DMS 273 (cell line): ENCODE measurements around the gene RTN1.

Experiments used
- DNase-seq: peaks from one replicate; lab custom pipeline; 2025; ENCODE audit not compliant: unreplicated experiment; lab: John Stamatoyannopoulos, UW

The RTN1 gene

DNA sequence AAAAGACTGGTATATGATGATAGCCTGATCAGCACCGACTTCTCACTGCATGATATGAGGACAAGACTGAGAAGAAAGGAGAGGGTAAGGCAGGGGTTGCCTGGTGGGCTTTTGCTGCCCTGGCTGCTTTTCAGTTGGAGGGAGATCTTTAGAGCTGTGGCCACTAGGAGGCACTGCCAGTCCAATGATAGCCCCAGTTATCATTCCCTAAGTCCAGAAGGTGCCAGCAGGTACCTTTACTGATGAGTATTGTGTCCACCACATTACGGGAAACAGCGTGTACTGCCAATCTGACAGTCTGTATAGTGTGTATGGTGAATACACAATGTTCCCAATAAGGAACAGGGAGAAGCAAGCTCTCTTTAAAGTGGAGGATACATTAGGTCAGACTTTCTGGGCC is 238.2 kb downstream of the RTN1 start:
- peak; percentile 78 for DNase-seq

DNA sequence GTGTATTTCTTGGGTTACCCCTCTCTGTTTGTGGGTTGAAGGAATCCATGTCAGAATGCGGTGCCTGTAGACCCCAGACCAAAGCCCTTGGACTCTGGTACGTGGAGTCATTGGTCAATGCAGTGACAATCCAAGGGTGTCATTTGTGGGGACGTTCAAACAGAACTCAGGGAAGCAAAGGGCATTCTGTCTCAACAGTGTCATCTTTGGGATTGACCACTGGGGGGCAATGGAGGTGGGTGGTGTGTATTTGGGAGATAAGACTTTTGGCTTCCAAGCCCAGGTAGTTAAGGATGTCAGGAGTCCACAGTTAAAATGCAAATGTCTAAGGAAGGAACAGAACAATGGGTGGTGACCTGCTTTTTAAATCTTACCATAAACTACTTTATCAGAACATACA is 239.3 kb downstream of the RTN1 start:
- DNase-seq, result peak; percentile 76

DNA sequence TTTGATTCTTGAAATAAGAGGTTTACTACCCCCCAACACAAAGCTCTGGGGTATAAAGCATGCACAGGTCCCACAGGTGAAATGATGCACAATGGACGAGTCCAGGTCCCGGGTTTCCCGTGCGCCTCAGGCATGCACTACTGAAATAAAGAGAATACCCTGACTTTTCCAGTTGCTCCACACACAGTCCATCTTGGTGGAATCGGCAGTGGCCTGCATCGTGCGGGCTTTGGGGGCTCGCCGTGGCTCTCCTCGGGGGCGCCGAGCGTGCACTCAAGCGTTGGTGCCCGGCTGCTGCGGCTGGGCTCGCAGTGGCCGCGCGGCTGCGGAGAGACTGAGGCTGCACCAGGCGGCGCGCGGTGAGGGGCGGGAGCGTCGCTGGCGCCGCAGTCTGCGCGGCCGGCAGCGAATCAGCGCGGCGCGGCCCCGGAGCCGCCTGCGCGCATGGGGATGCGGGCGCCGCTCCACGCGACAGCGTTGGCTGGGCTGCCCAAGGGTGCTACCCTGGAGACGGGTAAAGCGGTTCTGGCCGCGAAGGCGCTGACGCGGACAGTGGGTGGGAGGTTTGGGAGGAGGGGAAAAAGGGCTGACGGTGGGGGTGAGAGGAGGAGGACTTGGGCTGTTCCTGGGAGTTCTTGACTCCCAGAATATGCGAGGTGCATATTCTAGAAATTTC is 240.2 kb downstream of the RTN1 start:
- peak; percentile 88 for DNase-seq

DNA sequence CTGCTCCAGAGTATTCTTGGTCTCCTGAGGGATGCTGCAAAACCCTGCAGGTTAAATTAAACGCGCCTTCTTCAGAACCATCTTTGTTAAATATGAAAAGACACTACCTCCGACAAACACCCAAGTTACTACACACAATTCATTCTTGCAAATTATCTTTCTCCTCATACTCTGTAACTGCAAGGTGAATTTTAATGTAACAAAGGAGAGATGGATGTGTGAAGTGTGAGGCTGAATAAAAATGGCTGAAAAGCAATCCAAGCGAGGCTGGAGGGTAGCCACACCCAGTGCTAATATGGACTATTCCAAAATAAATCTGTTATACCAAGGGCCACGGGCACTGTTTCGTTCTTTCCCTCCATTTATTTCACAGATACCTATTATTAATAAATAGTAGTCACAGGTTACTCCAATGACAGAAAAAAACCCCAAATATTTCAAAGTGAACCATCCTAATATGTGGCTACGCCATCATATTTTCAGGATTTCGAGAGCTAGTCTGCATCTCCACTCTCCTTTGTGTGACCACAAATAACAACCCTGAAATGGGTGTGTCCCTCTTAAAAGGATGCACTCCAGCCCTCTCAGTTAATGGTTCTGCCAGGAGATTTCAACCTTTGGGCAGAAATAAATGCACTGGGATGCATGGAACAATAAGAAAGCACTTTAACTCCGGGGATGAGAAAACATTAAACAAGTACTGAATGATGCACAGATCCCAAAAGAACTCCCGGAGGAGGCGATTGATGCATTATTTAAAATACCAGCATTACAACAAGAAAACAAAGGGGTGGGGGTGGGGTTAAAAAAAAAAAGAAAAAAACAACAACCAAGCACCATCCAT is 240.9 kb downstream of the RTN1 start:
- DNase-seq, result peak; percentile 36

DNA sequence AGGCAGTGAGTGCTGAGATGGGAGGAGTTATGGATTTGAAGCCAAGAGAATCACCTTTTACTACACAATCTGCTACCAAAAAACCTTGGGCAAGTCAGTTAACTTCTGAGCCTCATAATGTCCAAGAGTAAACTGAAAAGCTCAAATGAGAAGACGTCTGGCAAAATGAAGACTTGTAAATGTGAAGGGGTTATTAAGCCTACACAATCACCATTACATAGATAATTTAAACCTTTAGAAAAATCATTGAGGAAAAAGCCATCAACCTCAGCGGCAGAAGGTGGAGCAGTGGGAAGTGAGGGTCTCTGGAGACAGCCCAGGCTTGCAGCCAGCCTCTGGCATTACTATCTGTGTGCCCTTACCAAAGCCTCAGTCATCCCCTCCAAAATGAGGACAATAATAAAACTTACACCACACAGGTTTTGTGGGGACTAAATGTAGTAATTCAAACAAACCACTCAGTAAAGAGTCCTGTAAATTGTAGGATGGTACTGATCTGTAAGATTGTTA is 243.5 kb downstream of the RTN1 start:
- peak; percentile 53 for DNase-seq

DNA sequence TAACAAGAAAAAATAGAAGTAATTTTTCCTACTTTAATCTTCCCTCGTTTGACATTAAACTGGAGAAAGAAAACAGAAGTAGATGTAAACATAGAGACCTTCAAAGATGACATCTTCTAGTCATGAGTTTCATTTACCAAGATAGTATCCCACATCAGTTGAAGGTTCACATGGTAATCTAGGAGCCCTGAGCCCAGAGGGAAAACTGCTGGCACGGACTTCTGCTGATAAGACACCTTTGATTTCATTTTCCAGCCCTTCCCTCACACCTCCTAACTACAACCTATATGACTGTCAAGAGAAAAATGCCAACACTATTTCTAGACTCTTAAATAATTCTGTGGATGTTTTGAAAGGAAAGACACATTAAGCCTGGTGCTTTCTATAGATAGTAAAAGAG is 247.9 kb downstream of the RTN1 start:
- DNase-seq, result no peak

DNA sequence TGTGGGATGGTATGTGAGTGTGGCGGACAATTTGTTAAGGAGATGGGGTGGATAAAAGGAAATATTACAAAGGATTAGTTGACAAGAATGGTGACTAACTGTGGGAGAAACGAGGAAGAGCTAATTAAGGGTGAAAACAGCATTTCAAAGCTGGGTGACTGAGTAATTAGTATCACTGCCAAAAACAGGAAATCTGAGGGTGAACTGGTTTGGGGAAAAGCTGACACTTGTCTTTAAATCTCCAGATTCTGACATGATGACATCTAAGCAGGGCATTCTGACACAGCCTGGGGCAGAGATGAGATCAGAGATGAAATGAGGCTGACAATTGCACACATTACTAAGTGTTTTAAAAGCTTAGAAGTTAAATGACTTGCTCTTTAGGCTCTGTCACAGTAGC is 251.5 kb downstream of the RTN1 start:
- DNase-seq, result no peak

DNA sequence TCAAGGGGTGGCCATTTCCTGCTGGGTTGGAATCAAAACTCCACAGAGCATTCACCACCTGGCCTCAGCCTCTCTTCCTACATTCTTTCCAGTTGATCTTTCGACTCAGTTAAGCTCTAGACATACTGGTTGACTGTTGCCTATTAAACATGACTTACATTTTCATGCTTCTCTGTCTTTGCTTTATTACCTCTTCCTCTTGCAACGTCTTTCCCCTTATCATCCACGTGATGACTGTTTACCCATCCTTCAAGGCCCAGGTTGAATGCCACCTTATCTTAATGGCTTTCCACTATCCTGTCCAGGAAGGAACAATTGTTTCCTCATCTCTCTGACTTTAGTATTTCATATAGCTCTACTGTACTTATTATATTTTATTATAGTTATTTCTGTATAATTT is 269.5 kb downstream of the RTN1 start:
- no peak for DNase-seq

DNA sequence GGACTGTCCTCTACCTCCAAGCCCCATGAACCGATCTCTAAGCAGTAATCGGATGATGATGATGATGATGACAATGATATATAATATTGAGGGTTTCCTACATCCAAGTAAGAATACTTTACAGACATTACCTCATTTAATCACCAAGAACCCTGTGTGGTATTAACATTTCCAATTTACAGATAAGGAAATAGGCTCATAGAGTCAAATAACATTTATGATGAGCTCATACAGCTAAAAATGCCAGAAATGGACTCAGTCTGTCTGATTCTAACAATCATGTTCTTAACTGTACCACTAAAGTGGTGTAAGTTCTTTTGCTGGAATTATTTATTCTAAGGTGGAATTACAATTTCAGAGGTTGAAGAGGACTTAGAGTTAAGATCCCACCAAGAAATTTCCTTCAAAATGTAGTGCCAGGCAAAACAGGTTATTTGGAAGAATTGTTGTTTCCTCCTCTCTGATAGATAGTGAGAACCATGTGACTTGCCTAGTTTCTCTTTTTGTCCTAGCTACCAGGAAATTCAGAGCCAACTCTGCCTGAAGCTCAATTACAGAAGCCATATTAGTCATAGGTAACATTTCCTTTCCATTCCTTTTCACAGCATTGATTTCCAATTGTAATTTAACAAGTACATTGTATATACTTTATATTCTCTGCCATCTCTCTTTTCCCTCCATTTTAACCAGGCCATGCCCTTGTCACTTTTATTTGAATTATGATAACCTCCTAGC is 270.2 kb downstream of the RTN1 start:
- no peak for DNase-seq

DNA sequence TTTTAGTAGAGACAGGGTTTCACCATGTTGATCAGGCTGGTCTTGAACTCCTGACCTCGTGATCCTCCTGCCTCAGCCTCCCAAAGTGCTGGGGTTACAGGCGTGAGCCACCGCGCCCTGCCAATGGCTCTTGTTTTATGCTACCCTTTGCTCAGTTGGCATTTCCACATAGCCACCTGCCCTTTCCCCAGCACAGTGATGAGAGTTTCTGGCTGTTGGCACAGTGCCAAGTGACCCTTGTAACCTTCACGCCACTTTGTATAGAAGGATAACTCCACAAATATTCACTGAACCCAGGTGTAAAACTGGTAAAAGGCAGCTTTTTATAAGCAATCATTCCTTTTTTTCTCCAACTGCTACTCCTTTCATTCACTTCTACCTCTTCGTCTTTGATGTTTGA is 275.5 kb downstream of the RTN1 start:
- peak; percentile 23 for DNase-seq

DNA sequence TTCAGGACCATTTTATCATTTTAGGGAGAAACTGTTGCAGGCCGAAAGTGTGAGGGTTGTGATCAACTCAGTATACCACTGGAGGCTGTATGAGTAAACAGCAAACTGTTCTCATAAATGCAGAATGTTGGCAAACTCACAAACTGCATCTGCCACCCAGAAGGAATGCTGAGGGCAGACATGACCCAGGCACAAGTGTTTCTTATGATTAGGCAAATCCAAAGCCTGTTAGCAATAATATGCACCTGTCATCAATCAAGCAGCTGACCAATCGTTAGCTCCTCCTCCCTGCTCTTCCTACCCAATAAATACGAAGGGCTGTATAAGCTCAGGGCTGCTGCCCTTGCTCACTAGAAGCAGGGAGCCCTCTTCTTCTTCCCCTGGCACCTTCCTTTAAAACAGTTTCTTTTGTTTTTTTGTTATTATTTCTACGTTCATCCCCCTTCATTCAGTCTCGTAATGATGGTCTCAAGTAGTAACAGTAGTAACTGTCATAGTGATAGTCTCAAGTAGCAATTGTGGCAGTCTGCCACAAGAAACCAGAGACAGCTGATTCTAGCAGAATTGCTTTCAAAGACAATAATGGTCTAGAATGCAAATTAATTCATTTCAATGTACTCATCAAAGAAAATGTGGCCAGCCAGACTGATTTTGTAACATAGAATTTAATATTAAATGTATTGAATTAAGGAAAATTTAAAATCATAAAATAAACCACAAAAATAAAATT is 278.8 kb downstream of the RTN1 start:
- DNase-seq, result no peak

DNA sequence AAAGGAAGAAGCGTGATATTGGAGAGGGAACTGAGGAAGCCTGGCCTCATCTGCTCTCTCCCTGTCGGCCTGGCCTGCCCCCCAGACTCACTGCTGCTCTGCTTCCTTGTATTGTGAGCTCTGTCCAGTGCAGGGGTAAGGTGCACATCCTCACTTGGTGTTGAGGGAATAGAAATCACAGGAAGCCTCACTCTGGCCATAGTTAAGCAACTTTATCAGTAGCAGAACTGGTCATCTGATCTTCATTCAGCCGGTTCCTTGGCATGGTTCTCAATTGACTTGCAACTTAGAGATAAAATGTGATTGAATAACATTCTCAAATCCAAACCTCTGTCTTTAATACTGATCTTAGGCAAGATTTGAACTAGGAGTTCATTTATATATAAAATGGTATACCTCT is 282.5 kb downstream of the RTN1 start:
- no peak for DNase-seq

DNA sequence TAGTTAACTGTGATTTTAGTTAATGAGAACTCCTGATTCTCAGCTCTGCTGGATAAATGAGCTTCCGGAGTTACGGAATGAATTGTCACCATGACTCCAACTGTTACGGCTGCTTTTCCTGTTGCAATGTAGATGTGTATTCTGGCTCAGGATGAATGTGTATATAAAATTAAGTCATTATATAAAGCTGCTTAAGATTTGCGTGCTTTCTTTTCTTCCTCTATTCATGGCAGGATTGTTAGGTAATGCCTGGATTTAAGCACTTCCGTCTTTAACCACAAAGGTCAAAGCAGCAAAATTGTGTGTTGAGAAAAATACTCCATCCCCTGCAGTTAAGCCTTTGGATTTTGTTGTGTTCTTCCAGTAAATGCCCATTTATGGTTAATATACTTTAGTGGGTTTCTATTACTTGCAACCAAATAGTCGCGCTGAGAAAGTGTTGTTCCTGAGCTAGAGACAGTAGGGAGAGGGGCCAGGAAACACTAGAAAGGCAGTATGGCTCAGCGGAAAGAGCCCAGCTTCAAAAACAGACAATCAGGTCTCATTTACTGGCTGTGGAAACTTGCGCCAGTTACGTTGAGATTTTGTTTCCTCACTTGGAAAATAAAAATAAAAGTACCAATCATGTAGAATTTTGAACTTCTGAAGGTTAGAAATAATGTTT is 284.6 kb downstream of the RTN1 start:
- no peak for DNase-seq

DNA sequence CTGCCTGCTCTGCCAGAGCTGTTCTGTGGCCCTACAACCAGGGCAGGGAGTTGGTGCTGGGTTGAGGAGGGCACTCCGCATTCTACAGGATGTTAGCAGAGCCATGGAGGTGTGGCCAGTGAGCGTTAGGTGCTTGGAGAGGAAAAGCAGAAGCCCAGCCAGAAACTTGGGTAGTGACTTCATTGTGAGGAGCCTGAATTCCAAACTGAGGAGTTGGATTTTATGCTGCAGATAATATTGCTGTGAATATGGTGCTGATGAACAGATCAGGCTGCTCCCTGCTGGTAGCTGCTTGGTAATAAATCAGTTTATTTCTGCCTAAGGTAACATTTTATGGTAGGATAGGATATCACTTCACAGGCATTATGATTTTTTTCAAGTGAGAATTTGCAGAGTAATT is 286.8 kb downstream of the RTN1 start:
- DNase-seq, result peak; percentile 55

DNA sequence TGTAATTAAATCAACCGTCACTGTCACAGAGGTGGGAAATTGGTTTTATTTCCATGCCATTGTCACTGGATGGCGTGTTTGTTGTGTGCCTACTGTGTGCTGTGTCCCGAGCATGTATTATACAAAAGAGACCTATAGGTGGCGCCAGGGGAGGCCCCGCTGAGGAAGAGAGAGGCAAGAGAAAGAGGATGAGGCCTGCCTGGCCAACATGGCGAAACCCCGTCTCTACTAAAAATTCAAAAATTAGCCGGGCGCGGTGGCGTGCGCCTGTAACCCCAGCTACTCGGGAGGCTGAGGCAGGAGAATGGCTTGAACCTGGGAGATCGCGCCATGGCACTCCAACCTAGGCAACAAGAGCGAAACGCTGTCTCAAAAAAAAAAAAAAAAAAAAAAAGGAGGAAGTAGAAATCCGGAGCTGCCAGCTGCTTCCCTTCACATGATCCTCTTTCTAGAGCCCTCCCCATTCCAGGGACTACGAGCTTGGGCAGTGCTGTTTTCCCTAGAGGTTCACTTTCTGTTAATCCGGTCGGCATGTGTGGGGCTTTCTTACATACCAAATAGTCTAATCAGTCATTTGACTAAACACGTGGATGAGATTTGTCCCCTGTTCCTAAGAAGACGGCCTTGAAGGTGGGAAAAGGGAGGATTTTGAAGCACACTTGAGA is 287.6 kb downstream of the RTN1 start:
- peak; percentile 40 for DNase-seq

DNA sequence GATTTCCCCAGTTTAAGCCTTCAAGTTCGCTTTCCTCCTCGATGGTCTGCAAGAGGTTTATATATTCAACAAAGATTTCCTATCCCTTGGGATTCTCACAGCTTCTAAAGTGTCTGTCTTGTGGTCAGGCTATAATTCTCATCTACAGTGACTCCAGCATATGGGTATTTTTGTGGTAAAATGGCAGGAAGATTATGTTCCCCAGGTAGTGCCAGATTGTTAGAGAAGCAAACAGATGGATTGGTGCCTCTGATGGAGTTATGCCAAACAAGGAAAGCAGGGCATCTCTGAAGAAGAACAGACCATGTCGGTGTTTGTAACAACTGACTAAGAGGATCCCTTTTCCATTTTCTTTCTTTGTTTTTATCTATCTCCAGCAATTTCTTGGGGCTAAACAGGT is 288.4 kb downstream of the RTN1 start:
- peak; percentile 93 for DNase-seq

DNA sequence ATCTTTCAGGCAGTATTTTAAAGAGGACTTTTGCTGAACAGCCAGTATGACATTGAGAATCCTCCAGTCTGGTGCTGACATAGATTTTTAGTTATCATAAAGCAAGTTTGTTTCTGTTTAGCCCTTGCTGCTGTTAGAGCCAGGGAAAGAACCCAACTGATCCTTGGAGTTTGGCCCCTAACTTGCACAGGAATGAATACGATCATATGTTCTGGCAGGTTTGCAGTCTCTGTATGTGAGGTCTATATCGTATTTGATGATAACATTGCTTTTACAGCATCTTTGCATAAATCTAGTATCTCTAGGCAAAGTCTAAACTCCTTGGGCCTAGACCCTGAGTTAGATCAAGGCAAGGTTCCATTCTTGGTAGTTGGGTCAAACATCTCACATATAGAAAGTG is 289.7 kb downstream of the RTN1 start:
- no peak for DNase-seq

DNA sequence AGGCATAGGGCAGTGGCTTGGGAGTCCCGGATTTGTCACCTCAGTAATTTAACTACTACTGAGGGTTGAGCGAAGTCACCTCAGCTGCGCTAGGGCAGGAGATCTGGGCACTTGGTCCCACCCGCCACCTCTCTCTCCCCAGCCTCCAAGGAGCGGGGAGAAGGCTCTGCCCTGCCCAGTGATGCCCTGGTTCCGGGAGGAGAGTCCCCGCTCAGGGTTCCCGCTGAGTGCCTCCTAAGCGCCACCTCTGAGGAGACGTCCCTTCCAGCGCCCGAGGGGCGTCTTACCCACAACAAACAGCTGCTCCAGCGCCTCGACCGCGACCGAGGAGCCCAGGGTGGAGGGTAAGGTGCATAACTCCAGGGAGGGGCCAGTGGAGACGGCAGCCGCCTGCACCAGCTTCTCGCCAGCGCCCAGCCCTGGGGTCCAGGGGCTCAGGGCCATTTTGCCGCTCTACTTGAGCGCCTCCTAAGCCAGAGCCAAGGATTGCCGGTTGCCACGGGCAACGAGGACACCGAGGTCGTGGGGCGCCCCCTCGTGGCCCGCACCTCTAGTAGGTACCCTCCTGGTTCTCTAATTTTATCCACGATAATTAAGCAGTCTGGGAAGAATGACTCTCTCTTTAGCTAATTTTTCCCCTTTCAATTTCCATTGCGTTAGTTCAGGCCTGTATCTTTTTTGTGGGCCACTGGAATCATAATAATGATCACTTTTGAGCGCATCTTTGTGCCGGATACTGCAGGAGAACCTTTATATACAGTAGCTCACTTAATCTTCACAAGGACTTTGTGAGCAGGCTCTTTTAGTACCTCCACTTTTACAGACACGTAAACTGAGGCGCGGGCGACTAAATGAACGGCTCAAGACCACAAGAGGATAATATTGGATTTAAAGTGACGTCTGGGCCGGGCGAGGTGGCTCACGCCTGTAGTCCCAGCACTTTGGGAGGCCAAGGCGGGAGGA is 294.0 kb downstream of the RTN1 start, which contains the start of gene CCDC175:
Gene CCDC175, minus strand, starts transcription at position 481 of the 963 bp plus-strand sequence. Its CDS starts 37 bp downstream, at position 444.
- peak; percentile 98 for DNase-seq

DNA sequence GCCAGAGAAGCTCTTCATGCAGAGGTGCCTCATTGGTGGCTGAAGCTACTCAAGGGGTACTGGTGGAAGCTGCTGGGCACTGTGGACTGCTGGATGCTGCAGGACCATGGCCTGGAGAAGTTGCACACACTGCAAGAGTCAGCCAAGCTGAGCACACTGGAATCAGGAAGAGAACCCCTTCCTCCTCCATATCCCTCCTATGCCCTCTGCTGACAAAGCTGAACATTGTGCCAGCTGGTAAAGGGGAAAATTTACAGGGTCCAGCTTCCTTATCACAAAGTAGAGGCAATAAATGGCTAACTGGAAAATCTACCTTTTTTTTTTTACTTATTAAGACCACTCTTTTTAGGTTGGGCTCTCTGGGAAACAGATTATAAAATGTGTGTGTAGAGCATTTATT is 300.5 kb downstream of the RTN1 start:
- DNase-seq, result peak; percentile 77
